ENCODE data around the gene SLC49A3.

DNA sequence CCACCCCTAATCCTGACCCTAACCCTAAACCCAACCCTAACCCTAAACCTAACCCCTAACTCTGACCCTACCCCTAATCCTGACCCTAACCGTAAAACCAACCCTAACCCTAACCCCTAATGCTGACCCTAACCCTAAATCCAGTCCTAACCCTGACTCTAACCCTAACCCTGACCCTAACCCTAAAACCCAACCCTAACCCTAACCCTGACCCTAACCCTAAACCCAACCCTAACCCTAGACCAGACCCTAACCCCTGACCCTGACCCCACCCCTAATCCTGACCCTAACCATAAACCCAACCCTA is 16.0 kb upstream of the SLC49A3 start:
- TF ChIP-seq, protein P1, sequence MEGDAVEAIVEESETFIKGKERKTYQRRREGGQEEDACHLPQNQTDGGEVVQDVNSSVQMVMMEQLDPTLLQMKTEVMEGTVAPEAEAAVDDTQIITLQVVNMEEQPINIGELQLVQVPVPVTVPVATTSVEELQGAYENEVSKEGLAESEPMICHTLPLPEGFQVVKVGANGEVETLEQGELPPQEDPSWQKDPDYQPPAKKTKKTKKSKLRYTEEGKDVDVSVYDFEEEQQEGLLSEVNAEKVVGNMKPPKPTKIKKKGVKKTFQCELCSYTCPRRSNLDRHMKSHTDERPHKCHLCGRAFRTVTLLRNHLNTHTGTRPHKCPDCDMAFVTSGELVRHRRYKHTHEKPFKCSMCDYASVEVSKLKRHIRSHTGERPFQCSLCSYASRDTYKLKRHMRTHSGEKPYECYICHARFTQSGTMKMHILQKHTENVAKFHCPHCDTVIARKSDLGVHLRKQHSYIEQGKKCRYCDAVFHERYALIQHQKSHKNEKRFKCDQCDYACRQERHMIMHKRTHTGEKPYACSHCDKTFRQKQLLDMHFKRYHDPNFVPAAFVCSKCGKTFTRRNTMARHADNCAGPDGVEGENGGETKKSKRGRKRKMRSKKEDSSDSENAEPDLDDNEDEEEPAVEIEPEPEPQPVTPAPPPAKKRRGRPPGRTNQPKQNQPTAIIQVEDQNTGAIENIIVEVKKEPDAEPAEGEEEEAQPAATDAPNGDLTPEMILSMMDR (IDR thresholded peaks at IDR 0.05) = no peak
- TF ChIP-seq EP300 (IDR thresholded peaks at IDR 0.05) = no peak

All from tibial nerve (tissue), 4 donors.